ENCODE measurements around the gene APC2.

- TF ChIP-seq CTCF (IDR thresholded peaks at IDR 0.05; ENCODE audit: low read depth, low read length) (no peak), EZH2phosphoT487 (IDR thresholded peaks at IDR 0.05; ENCODE audit: low read depth) (no peak)
These were observed 16.1 kb downstream of the APC2 start for GRCh38 chr19:1466018-1466460.
